Lower leg skin (tissue), 4 donors: ENCODE results near the gene ATP9A. TPM values are rescaled to one million over a fixed set of nuclear protein-coding genes. Genes with fewer than 3 reads are reported as not detected.
A peak's percentile ranks its signal among the peaks of the same experiment; 100 is the strongest.

Experiments
- DNase-seq, 2 donors: peaks; one replicate each; pipeline ENCODE4 v3.0.0-alpha.2; 2019; ENCODE audit warnings: low spot score in 2 of 2
- H3K4me3 ChIP-seq: fragments of 200-600 bp; sonication (generic); 2 replicates; pipeline ENCODE4 v1.5.1; 2017; ENCODE audit warnings: mild to moderate bottlenecking, low read depth; ENCODE audit not compliant: poor library complexity, severe bottlenecking
- POLR2A ChIP-seq, 2 donors: fragments of 450-650 bp; IDR thresholded peaks; one replicate each; pipeline ENCODE4 v1.6.1; 2016 to 2017; ENCODE audit warnings: antibody characterized with exemption in 2 of 2, mild to moderate bottlenecking in 1 of 2, moderate library complexity in 1 of 2
- WGBS, 2 donors: methylation state at CpG; one replicate each; pipeline ENCODE4 v1.1.5; 2018; 5-methylcytosine and 5-hydroxymethylcytosine counted together
- intact Hi-C: fragments of 100-400 bp; cut with DNase I; formaldehyde crosslinking; loops from one replicate; pipeline ENCODE4 v1.15.0; 2023; ENCODE audit warnings: low total_unique reads
- total RNA-seq, 4 donors: library from RNA; depleted of rRNA; stranded (reverse); fragments of >200 nt; gene quantifications; one replicate each; pipeline ENCODE4 v1.1.0, GENCODE V29; 2016
- TF ChIP-seq, protein P1 (sequence below), 3 donors: fragments of 450-650 bp; IDR thresholded peaks; one replicate each; pipeline ENCODE4 v1.5.1; 2016; ENCODE audit warnings: antibody characterized with exemption in 3 of 3, mild to moderate bottlenecking in 3 of 3, moderate library complexity in 2 of 3

The ATP9A gene
- total RNA-seq, 4 donors from 2014 or later: 14.1 to 23.6 (median 16.1) TPM

GRCh38 chr20:51563486-51564332, 204.5 kb downstream of the ATP9A start:
- WGBS, 2 donors: 25 to 28% methylated on average over 15 of the region's 15 CpGs
- peak; percentile 45 to 89 for DNase-seq
- H3K4me3 ChIP-seq: no peak overlapping the region
- no peak for TF ChIP-seq POLR2A (IDR thresholded peaks at IDR 0.05)
- TF ChIP-seq, protein P1, sequence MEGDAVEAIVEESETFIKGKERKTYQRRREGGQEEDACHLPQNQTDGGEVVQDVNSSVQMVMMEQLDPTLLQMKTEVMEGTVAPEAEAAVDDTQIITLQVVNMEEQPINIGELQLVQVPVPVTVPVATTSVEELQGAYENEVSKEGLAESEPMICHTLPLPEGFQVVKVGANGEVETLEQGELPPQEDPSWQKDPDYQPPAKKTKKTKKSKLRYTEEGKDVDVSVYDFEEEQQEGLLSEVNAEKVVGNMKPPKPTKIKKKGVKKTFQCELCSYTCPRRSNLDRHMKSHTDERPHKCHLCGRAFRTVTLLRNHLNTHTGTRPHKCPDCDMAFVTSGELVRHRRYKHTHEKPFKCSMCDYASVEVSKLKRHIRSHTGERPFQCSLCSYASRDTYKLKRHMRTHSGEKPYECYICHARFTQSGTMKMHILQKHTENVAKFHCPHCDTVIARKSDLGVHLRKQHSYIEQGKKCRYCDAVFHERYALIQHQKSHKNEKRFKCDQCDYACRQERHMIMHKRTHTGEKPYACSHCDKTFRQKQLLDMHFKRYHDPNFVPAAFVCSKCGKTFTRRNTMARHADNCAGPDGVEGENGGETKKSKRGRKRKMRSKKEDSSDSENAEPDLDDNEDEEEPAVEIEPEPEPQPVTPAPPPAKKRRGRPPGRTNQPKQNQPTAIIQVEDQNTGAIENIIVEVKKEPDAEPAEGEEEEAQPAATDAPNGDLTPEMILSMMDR (IDR thresholded peaks at IDR 0.05): no peak
- intact Hi-C loops: no loop called here

- no peak overlapping the region for H3K4me3 ChIP-seq
- intact Hi-C loops: no loop called here
- TF ChIP-seq, protein P1 (IDR thresholded peaks at IDR 0.05): no peak
- no peak for TF ChIP-seq POLR2A (IDR thresholded peaks at IDR 0.05)
- DNase-seq: no peak
- WGBS, 2 donors: 2 to 8% methylated on average over 9 of the region's 9 CpGs
Measured at GRCh38 chr20:51563174-51563485, 205.1 kb downstream of the ATP9A start.

DNA sequence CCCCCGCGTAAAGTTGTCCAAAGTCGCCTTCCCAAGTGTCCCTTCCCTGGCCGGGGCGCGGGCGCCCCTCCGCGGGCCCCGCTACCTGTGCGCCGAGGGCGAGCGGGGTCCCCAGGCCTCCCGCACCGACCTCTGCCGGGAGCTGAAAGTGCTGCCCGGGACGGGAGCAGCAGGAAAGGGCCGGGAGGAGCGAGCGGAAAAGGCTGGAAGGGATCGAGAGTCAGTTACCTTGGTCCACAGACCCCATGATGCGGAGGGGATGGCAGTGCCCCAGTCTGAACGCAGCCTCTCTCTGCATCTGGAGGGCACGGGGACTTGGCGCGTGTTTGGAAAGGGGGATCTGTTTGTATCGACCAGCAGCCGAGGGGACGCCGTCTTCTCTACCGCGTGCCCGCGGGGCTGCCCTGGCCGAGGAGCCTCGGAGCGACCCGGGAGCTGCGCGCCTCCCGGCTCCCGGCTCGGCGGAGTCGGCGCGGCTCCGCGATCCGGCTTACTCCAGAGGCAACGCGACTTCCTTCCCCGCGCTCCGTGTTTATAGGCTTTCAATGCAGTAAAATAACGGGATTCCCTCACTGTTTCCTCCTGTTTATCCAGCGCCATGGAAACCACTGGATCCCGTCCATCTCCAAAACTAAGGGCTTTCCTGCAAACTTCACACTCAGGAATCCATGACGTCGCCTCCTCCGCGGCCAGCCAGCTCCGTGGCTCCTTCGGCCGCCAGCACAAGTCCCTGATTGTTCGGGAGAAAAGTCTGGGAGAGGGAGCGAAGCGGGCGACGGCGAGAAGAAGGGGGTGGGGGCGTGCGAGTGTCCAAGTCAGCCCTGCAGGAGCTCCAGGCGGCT, 205.6 kb downstream of the ATP9A start:
- intact Hi-C loops: no loop called here

GRCh38 chr20:51562027-51562331, 206.2 kb downstream of the ATP9A start:
- TF ChIP-seq POLR2A (IDR thresholded peaks at IDR 0.05): no peak
- TF ChIP-seq, protein P1 (IDR thresholded peaks at IDR 0.05): no peak
- intact Hi-C loops: no loop called here
- peak overlapping the region; percentile 22 for H3K4me3 ChIP-seq
- DNase-seq: no peak
- WGBS, 2 donors: 0 to 1% methylated on average over 10 of the region's 10 CpGs

More for the DNA sequence above, 205.6 kb downstream of the ATP9A start:
- peak; percentile 69 to 95 for DNase-seq
- peak overlapping the region; percentile 22 for H3K4me3 ChIP-seq
- no peak for TF ChIP-seq POLR2A (IDR thresholded peaks at IDR 0.05)
- TF ChIP-seq, protein P1 (IDR thresholded peaks at IDR 0.05): no peak
- WGBS, 2 donors: 0 to 1% methylated on average over 64 to 66 of the region's 76 CpGs

DNA sequence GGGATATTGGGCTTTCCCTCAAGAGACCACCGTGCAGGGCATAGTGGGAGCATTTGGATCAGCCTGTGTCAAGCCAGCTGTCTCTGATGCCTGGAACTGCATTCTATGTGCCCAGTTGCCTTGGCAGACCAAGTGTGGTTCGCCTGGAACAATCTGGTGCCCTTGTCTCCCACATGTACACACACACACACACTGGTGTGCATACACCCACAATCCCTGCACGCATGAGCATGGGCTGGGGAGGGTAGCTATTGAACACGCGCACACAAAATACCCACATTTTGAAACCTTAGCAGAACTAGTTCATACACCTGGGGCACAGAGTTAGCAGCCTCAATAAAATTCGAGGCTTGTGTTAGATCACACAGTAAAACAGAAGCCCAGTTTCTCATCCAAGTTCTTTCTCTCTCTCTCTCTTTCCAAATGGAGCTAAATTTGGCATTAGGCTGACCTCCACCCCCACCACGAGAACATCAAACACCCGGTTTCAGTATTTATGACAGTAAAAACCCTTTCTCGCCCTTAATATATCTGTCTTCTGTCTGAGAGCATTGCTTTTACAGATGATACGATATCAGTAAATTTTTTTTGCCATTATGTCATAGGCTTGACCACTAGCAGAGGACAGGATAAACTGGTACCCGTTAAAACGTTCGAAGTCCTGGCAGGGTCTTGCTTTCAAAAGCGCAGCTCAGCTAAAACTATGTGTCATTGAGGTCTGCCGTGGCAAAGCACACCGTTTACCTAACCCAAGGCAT, 207.5 kb downstream of the ATP9A start:
- 15 to 17% methylated on average over 16 of the region's 16 CpGs for whole genome bisulfite sequencing, 2 donors
- intact Hi-C loops: no loop called here
- H3K4me3 ChIP-seq: no peak overlapping the region
- no peak for DNase-seq
- no peak for TF ChIP-seq POLR2A (IDR thresholded peaks at IDR 0.05)
- TF ChIP-seq, protein P1 (IDR thresholded peaks at IDR 0.05): no peak
